ENCODE results near the gene NCOA3.

Gene NCOA3

DNA sequence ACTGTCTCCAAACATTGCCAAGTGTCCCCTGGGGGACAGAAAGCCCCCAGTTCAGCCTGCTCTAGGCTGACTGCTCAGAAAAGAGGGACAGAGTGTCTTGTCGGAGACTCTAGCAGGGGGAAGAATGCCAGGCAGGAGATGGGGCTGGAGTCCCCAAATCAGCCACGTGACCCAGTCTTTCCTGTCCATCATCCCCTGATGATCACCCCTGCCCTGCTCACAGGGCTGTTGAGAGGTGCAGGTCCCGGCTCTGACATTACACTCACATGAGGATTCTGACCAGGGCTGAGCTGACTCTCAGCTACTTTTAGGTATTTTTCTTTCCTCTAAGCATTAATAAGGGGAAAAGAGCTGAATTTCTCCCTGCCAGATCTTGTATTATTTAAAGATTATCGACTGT lies 167.8 kb downstream of the NCOA3 start:
- no peak for DNase-seq

DNA sequence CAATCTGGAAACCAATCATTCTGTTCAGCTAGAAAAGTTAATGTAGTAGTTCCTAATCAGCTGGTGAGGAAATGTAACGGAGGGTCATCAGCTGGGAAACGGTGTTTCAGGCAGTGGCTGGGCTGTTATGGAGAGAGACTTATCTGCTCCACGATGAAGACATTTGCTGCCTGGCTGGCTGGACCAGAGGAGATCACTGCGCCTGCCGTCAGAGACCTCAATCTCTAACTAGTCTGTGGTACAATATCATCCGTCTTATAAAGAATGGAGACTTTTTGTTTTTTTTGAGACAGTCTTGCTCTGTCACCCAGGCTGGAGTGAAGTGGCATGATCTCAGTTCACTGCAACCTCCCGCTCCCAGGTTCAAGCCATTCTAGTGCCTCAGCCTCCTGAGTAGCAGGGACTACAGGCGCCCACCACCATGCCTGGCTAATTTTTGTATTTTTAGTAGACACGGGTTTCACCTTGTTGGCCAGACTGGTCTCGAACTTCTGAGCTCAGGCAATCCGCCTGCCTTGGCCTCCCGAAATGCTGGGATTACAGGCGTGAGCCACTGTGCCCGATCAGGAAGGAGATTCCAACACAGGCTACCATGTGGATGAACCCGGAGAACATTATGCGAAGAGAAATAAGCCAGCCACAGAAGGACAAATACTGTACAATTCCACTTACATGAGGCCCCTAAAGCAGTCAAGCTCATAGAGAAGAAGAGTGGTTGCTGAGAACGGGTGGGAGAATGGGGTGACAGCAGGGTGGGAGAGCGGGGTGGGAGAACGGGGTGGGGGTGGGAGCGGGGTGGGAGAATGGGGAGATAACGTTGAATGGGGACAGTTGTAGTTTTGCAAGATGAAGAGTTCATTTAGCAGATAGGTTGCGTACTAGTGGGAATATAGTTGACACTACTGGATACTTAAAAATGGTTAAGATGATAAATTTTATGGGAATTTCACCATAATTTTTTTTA lies 168.5 kb downstream of the NCOA3 start:
- DNase-seq = no peak

DNA sequence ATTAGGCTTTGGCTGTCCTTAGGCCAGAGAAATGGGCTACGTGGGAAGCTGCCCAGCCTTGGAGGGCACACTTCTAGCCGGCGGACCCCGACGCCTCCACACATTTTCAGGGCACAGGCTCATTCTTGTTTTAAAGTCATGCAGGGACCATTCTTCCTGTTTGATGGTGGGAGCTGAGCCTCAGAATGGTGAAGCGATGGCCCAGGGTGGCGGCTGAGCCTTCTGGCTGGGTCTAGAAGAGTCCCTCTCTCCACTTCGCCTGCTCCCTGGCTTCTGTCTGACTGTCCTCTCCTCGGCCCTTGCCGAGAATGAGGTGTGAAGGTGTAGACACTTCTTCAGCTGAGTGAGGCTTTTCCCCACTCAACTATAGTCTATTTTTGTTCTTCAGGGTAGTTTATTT lies 169.2 kb downstream of the NCOA3 start:
- DNase-seq = no peak

DNA sequence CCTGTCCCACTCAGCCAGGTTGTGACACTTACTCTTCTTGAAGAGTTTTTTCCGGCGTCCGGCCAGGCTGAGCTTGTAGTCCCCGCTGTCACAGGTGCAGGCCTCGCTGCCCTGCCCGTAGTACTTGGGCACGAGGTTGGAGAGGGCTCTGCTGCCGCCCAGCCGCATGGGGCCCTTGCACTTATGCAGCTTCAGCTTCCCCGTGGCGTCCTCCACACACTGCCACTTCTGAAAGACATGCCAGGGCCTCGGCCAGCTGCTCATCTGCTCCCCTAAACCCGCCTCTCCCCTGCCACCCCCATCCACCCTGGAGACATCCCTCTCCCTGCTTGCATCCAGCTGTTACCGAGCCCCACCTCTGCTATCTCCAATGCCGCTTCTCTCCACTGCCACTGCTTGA lies 170.5 kb downstream of the NCOA3 start:
- DNase-seq = no peak

DNA sequence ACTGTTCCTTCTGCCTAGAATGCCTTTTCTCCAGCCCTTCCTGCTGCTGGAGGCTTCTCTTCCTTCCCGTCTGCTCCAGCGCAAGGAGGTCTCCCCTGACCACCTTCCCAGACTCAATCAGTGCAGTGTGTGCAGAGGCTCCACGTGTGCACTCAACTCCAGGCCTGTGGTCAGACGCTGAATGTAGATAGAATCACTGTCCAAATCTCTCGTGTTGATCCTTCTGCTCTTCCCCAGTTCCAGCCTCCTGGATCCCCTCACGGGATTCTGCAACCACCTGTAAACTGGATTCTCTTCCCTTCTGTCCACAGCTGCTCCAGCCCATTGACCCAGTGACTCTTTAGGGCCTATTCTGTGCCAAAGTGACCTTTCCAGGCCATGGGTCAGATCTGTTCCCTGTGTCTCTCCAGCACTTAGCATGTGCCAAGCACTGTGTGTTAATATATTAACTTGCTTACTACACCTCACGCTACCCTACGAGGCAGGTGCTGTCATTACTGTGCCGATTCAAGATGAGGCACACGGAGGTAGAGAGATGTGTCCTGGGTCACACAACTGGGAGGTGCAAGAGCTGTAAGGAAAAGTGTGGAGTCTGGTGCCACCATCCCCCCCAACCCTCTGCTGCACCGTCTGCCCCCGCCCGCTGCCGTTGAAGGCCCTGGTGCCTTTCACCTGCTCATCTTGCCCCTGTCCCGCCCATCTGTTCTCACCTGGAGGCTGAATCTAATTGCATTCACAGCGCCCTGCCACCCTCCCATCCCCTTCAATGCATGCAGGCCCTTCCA lies 171.4 kb downstream of the NCOA3 start:
- DNase-seq = no peak

DNA sequence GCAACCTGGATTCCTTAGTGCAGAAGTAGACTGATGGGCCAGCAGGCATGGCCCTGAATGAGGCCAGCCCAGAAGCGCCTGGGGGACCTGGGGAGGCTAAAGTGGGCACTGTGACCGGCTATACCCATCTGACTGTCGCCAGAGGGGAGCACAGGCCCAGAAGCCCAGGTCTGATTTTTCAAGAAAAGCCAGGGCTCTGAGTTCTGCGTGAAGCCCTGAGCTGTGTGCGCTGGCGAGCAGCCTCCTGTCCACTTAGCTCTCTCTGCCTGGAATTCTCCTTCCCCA lies 171.9 kb downstream of the NCOA3 start:
- no peak for DNase-seq

DNA sequence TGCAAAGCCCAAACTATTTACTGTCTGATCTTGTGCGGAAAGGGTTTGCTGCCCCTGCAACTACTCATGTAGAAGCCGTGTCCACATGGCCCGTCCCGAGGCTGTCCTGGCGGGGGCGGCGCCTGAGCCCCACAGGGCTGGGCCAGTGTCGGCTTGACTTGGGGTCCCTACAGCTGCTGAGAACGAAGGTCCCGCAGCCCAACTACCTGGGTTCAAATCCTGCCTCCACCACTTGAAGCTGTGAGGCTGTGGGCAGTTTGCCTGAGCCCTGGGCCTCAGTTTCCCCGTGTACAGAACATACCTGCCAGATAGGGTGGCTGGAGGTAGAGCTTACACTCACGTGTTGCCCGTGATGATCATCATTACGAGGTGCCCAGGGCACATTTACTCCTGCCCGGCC lies 172.5 kb downstream of the NCOA3 start:
- DNase-seq = no peak

DNA sequence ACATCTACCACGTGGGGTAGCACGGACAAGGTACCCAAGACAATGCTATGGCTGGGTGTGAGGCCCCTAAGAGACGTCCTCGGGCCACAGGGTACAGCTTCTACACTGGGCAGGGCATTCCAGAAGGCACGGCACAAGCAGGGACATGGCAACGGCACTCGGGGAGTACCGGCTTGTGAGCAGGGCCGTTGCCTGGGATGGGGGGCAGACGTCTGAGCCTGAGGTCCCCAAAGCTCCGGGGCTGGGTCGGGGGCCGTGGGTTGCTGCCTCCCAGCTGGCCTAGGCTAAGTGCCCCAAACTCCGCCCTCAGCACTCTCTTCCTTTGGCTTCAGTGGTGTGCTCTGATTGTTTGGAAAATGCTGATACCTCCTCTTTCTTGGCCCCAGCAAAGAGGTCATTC lies 173.0 kb downstream of the NCOA3 start:
- no peak for DNase-seq

DNA sequence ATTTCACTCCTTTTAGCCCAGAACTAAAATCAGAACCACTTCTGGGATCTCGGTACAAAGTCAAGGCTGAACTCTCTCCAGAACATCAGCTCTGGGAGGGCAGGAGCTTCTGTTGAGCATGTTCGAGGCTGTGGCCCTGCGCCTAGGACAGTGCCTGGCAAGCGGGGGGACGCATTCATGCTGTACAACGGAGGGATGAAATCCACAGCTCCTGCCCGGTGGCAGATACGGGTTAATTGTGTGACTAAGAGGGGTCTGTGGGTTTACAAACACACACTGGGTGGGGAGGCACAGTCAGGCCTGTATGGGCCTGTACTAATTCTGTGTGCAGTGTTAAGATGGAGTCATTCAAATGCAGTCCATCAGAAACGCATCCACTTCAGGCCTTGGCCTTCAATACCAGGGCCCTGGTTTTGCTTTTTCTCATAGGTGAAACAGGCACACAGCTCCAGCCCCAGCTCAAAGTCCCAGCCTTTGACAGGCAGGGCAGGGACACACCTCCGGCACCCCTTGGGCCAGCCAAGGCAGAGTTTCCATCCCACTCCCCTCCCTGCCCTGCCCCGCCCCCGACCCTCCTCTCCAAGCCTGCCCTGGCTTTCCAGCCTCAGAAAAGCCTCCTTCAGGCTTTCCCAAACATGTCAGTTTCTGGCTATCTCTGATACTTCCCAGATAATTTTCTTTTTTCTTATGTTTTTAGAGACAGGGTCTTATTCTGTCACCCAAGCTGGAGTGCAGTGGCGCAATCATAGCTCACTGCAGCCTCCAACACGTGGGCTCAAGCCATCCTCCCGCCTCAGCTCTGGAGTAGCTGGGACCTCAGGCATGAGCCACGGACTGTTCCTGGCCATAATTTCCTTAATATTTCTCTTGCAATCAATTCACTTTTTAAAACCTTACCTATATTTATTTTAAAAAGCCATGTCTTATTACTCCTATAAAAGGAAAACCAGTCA lies 173.8 kb downstream of the NCOA3 start:
- no peak for DNase-seq

DNA sequence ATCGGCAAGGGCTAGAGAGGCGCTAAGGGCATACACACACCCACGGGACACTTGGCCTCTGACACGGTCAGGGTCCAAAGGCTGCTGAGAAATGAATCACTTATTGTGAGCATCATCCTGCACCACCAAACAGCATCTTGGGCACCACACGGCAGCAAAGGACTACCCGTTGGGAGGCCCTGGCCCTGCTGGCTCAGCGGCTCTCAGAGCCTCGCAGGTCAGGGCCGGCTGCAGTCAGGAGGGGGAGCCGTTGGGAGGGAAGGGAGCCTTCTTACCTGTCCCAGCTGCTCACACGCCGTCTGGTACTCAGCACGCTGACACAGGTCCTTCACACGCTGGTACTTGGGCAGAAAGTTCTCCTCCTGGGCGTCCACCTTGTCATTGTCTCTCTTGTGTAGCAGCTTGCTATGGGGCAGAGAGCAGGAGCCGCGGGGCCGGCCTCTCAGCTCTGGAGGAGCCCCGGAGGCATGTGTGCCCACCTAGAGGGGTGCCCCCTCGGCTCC lies 174.6 kb downstream of the NCOA3 start:
- no peak for DNase-seq

DNA sequence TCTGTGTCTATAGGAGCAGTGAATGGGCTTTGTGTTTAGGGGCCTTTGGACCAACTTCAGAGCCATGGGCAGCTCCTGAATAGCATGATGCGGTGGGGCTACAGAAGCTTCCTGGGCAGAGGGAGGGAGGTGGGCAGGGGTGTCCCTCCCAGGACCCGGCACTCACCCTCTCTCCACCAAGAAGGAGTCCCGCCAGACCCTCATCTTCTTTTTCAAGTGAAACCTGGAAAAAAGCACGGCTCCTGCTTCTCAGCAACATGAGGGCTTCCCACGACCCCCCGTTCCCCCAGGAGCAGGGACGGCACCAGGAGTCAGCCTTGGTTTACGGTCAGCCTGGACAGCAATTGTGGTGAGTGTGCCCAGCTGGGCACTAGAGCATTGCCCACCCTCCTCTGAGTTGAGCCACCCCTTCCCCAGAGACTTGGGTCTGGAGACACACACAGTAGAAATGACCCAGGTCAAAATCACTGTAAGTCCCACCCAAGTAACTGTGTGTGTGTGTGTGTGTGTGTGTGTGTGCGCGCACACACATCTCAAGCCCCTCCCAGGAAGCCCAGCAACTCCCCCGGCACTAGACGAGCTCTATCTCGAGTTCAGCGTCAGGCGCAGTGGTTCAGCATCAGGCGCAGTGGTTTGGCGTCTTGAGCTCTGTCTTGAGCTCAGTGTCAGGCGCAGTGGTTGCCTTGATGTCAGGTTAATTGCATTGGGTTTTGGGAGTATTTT lies 175.4 kb downstream of the NCOA3 start:
- DNase-seq = no peak

DNA sequence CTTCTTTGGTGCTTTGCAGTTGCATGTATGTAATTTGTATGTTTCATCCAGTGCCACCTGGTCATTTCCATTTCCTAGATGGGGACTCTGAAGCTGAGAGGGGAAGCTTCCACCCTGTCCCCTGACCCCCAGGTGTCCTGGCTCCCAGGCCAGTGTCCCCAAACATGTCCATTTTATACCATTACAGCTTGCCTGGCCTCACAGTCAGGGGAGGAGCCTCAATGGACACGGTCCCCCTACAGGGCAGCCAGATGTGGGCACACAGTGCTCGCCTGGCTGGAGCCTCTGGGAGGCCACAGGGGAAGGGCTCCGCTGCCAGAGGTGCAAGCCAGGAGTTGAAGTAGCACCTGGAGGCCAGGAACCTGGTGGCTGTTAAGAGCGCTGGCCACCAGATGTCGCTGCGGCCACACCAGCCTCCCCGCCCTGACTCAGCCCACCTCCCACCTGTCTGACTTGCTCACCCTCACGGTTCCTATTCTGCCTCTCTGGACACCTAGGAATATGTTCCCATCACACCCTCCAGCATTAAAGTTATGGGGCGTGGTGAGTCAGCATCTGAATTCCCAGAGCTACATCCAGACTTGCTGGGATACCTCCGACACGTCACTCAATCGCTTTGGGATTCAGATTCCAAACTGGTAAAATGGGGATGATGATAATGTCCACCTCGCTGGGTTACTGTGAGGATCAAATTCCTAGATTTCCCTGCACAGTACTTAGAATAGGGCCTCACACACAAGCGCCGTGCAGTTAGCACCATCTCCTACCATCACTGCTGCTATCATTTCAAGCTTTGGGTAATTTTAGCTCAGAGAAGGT lies 176.2 kb downstream of the NCOA3 start:
- no peak for DNase-seq

DNA sequence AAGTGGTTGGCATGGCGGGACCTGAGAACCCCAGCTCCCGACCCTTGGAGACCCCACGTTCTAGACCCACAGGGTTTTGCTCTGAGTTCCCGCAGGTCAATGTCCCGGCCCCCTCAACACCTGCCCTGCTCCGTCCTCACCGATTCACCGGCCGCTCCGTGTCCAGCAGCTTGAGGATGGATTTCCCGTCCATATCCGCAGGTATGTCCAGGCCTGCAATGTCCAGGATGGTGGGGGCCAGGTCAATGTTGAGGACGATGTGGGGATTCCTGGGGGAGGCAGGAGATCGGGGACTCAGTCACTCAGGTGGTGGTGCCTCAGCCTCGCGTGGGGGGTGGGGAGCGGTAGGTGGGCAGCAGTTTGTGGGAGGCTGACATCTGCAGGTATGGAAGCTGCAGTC lies 176.8 kb downstream of the NCOA3 start:
- no peak for DNase-seq

DNA sequence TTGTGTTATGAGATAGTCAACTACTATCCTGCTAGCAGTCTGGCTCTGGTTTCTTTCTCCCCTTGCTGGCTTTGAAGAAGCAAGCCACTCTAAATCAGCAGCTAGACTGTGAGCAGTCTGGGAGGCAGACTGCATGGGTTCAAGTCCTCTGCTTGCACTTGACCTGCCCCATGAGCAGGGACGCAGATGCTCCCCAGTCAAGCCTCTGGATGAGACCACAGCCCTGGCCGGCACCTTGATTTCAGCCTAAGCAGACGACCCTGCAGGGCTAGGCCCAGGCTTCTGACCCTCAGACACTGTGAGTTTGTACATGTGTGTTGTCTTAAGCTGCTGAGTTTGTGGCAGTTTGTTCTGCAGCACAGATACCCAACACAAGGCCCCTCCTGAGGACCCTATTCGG lies 177.8 kb downstream of the NCOA3 start:
- no peak for DNase-seq

DNA sequence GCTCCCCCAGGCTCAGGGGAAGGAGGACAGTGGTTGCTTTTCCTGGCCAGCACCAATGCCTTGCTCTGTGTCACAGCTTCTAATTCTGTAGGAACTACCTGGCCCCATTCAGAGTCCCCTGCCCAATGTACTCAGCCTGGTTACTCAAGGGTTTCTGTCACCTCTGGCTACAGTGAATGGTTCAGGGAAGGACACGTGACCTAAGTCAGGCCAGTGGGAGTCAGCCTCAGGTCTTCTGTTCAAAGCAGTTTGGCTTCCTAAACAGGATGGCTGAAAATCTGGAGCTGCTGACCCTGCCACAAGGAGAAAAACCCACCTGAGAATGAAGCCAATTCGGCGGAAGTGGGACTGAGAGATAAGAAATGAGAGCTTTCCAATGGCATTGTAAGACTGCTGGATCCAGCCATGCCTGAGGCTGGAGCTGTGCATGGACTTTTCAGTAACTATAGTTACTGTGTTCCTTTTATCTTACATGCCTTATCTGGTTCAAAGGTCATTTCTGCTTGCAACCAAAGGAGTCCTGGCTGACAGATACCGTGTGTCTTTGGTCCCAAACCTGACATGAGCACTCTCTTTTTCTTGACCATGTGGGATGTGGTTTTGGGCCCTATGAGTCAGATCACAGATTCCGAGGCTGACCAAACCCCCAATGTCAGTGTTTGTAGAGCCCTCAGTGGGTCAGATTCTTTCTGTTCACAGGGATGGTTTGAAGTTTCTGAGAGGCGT lies 179.3 kb downstream of the NCOA3 start:
- DNase-seq = no peak

DNA sequence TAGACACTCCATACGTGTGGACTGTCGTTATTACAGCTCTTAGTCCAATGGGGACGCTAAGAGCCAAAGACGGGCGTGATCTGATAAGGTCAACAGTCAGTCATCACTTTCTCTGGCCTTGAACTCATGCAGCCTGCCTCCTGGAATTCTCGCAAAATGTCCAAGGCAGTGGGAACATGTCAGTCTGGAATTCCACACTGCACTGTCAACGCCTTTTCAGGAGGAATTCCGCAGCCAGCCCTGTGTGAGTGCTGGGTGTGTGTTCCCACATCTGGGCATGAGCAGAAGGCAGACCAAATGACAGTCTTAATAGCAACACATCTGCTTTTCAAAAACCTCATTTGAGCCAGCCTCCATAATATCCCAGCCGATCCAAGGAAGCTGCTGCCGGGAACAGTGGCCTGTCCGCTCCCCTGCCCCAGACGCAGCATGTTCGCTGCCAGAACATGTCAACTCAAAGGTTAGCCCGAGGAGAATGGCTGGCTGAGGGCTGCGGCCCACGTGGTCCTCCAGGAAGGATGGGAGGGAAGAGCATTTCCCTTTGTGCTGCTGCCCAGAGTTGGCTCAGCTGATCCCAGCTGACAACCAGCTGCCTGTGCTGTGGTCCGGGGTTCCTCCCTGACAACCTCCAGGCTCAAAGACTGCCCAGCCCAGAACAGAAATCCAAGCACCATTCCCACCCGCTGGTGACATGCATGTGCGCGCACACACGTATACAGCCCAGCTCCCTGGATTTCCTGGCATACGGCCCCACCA lies 180.5 kb downstream of the NCOA3 start:
- no peak for DNase-seq

DNA sequence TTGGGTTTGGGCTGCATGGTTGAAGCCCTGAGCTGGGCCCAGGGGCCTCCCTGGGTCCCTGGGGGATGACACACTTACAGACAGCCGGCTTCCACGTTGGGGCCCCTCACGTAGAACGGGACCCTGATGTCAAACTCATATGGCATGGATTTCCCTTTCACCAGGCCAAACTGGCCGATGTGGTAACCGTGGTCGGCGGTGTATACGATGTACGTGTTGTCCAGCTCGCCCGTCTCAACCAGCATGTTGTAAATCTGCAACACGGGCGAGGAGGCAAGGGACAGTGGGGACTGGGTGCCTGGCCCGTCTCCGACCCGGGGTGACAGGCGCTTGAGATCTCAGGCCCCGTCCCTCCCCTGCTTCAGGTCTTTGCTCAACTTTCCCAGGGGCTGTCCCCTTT lies 181.2 kb downstream of the NCOA3 start:
- DNase-seq = no peak

DNA sequence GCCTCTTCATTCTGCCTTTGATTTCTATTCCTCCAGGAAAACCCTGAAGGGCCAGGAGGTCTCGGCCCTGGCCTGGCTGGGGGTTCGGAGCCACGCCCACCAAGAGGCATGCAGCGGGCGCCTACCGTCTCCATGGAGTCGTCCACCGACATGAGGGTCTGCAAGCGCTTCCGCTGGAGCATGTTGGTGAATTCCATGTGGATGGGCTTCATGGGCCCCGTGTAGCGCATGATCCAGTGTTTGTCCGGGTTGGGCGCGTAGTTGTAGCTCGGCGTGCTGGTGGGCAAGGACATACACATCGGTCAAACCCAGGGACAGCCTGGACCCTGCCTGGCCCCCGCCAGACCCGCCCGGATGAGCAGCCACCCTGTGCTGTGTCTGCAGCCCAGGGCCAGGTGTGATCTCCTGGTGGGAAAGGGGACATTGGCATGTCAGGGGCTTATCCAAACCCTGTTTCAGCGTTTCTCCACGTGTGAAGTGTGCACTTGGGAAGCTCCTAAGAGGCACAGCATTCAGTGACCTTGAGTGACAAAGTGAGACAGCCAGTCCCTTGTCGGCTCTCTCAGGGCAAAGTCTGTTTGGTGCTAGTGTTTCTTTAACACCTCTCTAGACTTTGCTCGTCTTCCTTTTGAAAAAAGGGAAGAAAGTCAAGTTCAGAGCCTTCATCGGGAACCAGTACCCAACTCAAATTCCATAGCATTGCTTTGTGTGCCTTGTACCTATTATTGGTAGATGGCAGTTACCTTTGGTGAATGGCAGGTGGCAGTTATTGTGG lies 182.8 kb downstream of the NCOA3 start:
- DNase-seq = no peak

DNA sequence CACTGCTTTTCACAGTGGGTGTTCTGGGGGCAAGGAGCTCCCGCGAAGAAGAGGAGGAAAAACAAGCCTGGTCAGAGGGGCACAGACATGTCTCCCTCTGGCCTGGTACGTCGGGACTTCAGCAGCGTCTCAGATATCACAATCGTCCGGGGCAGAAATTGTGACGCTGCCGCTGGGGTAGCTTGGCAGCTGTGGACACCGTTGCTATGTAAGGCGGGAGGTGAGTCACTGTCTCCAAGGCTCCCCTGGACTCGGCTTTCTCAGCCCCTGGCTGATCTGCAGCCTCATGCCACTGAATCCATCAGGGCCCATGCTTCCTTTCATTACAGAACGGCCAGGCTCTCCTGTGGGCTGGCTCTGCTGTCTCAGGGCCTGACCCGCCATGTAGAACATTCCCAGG lies 184.9 kb downstream of the NCOA3 start:
- DNase-seq = no peak
